AML-193 (cell line): ENCODE results near the gene KLB.
"Not testable (repeated sequence)": the region's sequence is repeated elsewhere in the genome, so short reads cannot be mapped to it uniquely, and the experiment has no call there.

Experiments used
- DNase-seq, 2 experiments: peaks; one replicate each; lab custom pipeline; 2025; lab: John Stamatoyannopoulos, UW

The KLB gene

GRCh38 chr4:39406763-39407583 is at the start of gene KLB:
Gene KLB (plus strand): TSS chr4:39406930. CDS start chr4:39406950, 20 bp downstream.
- no peak for DNase-seq

GRCh38 chr4:39357002-39357401 is 49.7 kb upstream of the KLB start:
- DNase-seq, result no peak

GRCh38 chr4:39360611-39361010 is 46.1 kb upstream of the KLB start:
- not testable (repeated sequence) for DNase-seq

- no peak for DNase-seq
Observed at GRCh38 chr4:39362827-39363226, 43.9 kb upstream of the KLB start.

- no peak for DNase-seq
Observed at GRCh38 chr4:39363773-39364393, 42.8 kb upstream of the KLB start.

GRCh38 chr4:39365360-39365759 is 41.4 kb upstream of the KLB start:
- DNase-seq, result no peak

GRCh38 chr4:39365830-39366771 is 40.6 kb upstream of the KLB start, which contains the start of gene RFC1:
Gene RFC1 (minus strand): TSS chr4:39366362. CDS start chr4:39366241, 121 bp downstream.
- DNase-seq, result peak; percentile 75 to 79

- DNase-seq, result no peak
Observed at GRCh38 chr4:39367166-39367565, 39.6 kb upstream of the KLB start.

- no peak for DNase-seq
Observed at GRCh38 chr4:39369301-39369700, 37.4 kb upstream of the KLB start.

GRCh38 chr4:39371209-39371608 is 35.5 kb upstream of the KLB start:
- not testable (repeated sequence) for DNase-seq

GRCh38 chr4:39375478-39375877 is 31.3 kb upstream of the KLB start:
- no peak for DNase-seq

- no peak for DNase-seq
Observed at GRCh38 chr4:39383690-39384089, 23.0 kb upstream of the KLB start.

GRCh38 chr4:39384563-39384962 is 22.2 kb upstream of the KLB start:
- no peak for DNase-seq

- no peak for DNase-seq
Observed at GRCh38 chr4:39390603-39391002, 16.1 kb upstream of the KLB start.

GRCh38 chr4:39394706-39395105 is 12.0 kb upstream of the KLB start:
- no peak for DNase-seq

- not testable (repeated sequence) for DNase-seq
Observed at GRCh38 chr4:39401640-39402039, 5.1 kb upstream of the KLB start.

- no peak for DNase-seq
Observed at GRCh38 chr4:39407584-39407885, 805 bp downstream of the KLB start.

- DNase-seq, result no peak
Observed at GRCh38 chr4:39410415-39410814, 3.7 kb downstream of the KLB start.

- not testable (repeated sequence) for DNase-seq
Observed at GRCh38 chr4:39411561-39411960, 4.8 kb downstream of the KLB start.

GRCh38 chr4:39415678-39416283 is 9.1 kb downstream of the KLB start:
- no peak for DNase-seq

- no peak for DNase-seq
Observed at GRCh38 chr4:39422247-39422646, 15.5 kb downstream of the KLB start.

GRCh38 chr4:39425297-39425696 is 18.6 kb downstream of the KLB start:
- DNase-seq, result not testable (repeated sequence)
